Measurements from ENCODE around the gene B9D2.
"Not testable (repeated sequence)": the region's sequence is repeated elsewhere in the genome, so short reads cannot be mapped to it uniquely, and the experiment has no call there.

B9D2 gene, protein sequence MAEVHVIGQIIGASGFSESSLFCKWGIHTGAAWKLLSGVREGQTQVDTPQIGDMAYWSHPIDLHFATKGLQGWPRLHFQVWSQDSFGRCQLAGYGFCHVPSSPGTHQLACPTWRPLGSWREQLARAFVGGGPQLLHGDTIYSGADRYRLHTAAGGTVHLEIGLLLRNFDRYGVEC

DNA sequence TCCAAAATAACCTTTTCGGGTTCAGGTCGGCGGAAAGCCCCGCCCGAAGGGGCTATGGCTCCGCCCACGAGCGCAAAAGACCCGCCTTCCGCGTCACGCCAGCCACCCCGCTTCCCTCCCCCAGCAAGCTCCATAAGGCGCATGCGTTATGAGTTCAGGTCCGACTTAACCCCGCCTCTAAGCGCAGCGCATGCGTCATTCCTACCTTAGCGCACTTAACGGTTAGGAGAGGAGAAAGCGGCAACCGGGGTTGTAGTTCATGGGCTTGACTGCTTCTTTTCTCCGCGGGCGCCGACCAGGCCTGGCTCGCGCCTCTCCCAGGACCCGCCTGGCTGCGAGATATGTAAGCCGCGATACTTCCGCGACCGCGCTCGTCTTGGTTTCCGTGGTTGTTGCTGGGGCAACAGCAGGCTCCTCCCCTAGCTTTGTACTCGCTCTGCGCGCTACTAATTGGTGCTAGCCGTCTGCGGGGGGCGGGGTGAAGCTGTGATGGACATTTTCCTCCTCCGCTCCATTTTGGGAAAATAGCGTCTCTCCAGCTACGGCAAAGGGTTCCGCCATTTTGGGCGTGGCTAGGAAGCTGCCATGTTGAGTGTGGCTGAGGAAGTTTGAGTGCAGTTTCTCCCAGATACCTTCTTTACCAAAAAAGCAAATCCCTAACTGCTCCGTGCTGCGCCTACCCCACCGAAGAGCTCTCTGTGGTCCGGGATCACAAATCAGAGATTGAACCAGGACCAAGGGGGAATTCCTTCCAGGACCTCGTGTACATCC, at the start of gene B9D2:
Gene B9D2 (minus strand): TSS at position 397 of the 771 bp plus-strand sequence. CDS start 630 bp downstream, outside the sequence.
- DNase-seq (ENCODE audit: low read depth in 1 of 2, low spot score in 1 of 2): peak; percentile 92 to 98

DNA sequence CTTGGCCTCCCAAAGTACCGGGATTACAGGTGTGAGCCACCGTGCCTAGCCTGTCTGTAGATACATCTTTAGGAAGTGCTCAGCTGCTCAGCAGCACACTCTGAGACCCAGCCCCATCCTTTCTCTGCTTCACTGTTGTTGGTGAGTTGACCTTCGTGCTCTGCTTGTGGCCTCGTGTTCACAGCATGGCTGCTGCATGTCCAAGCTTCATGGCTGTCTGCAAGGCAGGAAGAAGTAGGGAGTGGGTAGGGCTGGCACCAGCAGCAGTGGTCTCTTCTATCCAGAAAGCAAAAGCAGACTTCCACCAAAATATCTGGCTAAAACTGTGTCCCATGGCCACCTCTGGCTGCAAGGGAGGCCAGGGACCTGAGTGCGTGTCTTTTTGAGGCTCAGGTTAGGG, 49.0 kb upstream of the B9D2 start:
- DNase-seq (ENCODE audit: low read depth in 1 of 2, low spot score in 1 of 2): no peak

DNA sequence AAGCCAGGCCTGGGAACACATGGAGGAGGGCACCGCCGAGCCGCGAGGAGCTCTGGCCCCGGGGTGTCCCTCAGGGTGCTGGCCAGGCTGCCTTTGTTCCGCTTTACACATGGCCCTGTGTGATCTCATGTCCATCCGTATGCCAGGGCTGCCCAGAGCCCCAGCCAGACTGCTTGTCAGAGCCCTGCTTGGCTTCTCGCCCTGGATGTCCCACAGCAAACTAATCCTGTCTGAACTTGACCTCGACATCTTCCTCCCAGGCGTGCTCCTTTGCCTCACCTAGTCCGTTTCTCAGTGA, 48.0 kb upstream of the B9D2 start:
- no peak for DNase-seq (ENCODE audit: low read depth in 1 of 2, low spot score in 1 of 2)

DNA sequence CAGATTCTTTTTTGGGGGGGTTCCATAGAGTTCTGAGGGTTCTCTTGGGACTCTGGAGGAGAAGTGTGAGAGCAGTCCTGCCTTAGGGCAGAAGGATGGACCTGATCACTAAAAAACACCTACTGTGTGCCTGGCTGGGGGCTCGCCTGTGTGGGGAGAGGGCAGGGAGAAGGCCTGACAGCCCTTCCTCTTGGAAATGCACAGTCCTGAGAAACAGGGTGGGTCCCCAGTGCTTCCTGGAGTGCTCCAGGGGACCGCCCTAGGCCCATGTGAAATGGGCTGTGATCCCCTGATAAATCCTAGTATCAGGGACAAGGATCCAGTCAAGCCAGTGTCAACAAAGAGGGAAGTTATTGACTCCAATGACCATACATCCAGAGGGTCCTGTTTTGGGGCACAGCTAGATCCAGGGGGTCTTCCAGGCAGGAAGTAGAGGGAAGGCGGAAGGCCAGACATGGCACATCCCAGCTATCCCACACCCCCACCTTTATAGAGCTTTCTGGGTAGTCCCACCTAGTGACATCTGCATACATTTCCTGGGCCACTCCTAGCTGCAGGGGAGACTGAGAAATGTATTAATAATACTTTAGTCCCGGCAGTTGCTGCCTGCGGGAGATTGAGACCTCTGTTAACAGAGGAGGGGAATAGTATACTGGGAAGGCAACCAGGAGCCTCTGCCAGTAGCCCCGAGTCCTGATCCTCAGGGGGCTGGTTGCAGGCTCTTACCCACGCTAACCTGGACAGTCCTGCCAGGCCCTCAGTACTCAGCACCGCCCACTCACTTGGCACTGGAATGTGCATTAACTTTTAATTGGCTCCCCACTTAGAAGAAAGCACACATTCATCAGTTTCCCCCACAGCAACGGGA, 47.4 kb upstream of the B9D2 start:
- DNase-seq (ENCODE audit: low read depth in 1 of 2, low spot score in 1 of 2): no peak

DNA sequence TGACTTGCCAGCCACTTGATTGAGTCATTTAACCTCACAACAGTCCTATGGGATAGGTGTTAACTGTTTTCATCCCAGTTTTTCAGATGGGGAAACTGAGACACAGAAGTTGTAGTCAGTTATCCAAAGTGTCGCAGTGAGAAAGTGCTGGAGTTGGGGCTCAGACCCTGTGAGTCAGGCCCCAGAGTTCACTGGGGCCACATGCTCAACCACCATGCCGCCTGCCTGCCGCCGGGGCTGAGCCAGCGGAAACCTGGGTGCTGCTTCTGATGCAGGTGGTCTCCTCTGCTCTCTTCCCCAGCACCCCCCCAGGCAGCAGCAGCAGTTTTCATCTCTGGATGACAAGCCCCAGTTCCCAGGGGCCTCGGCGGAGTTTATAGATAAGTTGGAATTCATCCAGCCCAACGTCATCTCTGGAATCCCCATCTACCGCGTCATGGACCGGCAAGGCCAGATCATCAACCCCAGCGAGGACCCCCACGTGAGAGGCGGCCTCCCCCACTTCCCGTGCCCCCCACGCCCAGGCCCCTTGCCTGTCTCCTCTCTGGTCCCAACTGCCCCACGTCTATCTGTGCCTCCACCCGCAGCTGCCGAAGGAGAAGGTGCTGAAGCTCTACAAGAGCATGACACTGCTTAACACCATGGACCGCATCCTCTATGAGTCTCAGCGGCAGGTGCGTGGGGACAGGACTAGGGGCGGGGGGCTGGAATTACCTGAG, 46.5 kb upstream of the B9D2 start:
- no peak for DNase-seq (ENCODE audit: low read depth in 1 of 2, low spot score in 1 of 2)

DNA sequence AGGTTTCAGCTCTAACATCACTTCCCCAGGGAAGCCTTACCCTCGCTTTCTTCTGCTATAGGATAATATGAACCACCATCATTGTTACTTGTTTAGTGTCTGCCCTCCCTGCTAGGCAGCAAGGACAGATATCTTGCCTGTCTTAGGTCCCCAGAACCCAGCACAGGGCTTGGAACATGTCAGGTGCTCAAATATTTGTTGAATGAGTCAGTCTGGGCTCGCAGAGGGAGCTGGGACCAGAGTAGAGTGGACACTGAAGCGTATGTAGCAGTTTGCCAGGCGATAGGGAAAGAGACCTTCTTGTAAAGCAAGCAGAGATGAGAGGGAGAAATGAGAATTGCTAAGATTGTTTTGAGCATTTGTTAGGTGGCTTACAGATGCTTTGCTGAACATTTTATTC, 45.3 kb upstream of the B9D2 start:
- no peak for DNase-seq (ENCODE audit: low read depth in 1 of 2, low spot score in 1 of 2)

DNA sequence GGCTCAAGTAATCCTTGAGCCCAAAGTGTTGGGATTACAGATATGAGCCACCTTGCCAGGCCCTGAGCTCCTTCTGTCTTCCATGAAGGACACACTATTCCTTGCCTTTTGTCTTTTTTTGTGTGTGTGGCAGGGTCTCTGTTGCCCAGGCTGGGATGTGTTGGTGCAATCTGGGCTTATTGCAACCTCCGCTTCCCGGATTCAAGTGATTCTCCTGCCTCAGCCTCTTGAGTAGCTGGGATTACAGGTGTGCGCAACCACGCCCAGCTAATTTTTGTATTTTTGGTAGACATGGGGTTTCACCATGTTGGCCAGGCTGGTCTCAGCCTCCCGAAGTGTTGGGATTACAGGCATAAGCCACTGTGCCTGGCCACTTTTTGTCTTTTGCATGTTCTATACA, 44.9 kb upstream of the B9D2 start:
- DNase-seq (ENCODE audit: low read depth in 1 of 2, low spot score in 1 of 2): not testable (repeated sequence)

DNA sequence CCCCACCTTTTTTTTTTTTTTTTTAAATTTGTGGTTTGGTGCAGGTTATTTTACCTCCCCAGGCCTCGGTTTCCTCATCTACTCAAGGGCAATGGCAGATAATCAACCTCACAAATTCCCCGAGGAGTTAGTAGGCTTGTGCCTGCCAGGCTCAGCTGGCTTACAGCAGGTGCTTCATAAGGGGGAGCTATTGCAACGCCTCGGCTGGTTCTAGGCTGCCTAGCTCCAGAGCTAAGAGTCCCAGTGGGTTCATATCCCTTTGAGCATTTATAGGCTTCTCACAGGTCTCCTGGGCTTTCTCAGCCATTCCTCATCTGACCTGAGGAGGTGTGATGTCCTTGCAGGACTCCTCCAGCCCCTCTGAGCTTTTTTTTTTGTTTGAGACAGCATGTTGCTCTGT, 44.3 kb upstream of the B9D2 start:
- no peak for DNase-seq (ENCODE audit: low read depth in 1 of 2, low spot score in 1 of 2)

DNA sequence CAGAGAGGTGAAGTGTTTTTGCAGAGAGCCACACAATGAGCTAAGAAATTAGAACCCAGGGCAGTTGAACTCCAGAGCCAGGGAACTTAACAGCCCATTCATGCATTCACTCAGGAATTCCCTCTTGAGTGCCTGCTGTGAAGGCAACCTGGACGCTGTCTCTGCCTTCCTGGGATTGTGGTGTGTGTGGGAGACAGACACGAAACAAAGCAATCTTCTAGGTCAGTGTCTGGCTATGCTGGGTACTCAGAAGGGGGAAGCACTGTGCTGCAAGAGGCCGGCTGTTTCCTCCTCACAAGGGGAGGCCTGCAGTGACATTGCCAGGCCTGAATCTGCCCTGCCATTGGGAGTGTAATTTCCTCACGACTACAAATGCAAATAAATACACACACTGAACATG, 43.3 kb upstream of the B9D2 start:
- no peak for DNase-seq (ENCODE audit: low read depth in 1 of 2, low spot score in 1 of 2)

DNA sequence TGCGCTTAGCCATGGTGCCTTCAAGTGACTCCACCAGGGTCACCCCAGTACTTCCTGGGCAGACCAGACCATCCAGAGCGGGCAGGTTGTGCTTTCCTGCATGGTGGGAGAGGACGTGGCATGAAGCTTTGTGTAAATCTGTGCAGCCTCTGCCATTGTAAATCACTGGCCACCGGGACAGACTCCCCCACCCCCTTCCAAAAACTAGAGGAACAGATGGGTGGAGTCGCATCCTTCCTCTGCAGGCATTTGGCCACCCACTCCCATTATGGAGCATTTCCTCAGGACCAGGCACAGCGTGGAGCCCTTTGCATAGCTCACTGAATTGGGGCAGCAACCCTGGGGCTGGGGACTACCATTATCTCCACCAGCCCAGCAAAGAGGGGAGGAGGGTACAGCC, 41.8 kb upstream of the B9D2 start:
- DNase-seq (ENCODE audit: low read depth in 1 of 2, low spot score in 1 of 2): no peak

DNA sequence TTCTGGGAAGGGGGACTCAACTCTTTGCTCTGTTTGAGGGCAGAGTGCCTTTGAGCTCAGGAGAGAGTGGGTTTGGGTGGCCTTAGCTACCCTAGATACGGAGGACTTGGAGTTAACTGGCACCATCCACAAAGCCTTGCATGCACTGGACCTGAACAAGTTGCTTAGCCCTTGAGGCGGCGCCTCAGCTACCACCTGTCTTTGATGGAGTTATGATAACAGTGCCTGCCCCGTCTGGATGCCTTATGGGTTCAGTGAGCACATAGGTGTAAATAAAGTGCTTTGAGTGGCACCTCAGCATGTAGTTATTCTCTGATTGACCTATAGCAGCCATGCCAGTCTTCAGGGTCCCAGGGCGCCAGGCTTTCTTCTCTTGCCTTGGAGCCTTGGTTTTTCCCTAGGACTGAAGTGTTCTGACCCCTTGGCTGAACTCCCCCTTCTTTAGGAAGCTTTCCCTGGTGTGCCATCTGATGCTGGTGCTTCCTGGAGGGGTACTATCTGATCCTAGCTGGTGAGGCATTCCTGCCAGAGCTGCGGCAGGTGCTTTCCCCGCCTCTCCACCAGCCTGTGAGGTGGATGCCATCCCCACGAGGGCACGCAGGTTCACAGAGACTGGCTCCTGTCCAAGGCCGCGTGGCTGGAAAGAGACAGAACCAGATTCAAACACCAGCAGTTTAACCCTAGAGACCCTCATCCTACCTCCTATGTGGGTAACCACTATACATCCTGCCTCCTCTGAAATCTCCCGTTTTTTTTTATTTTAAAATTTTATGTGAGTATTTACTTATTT, 39.4 kb upstream of the B9D2 start:
- no peak for DNase-seq (ENCODE audit: low read depth in 1 of 2, low spot score in 1 of 2)

DNA sequence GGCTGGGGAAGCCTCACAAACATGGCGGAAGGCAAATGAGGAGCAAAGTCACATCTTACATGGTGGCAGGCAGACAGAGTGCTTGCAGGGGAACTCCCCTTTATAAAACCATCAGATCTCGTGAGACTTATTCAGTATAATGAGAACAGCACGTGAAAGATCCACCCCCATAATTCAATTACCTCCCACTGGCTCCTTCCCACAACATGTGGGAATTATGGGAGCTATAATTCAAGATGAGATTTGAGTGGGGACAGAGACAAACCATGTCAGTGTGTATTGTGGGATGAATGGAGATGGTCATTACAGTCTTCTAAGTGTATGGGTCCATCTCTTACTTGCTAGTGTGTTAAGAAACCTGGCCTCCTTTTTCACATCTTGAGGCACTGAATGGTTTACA, 38.1 kb upstream of the B9D2 start:
- no peak for DNase-seq (ENCODE audit: low read depth in 1 of 2, low spot score in 1 of 2)

DNA sequence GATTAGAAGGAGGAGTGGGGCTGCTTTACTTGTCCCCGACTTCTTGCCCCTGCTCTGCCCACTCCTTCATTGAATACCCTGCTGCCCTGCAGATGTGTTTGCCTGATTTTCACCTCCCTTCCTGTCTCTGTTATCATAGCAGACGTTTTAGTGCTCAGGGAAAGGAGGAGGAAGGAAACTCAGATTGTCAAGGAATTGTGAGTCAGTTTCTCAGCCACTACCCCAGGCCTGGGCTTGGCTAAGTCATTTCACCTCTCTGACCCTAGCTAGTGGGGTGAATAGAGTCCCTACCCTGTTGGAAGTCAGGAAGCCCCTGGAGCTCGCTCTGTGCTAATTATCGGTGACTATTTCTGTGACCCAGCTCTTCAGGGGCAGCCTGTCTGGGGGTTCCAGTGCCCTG, 37.5 kb upstream of the B9D2 start:
- DNase-seq (ENCODE audit: low read depth in 1 of 2, low spot score in 1 of 2): no peak

DNA sequence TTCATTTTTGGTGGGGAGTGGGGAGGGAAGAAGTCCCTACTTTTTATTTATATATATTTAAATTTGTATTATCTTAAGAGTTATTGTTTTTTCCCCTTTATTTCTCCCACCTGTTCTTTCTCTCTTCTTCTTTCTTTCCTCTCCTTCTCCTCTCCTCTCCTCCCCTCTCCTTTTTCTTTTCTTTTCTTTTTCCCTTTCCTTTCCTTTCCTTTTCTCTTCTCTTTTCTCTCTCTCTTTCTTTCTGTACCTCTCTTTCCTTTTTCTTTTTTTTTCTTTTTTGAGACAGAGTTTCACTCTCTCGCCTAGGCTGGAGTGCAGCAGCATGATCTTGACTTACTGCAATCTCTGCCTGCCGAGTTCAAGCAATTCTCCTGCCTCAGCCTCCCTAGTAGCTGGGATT, 35.6 kb upstream of the B9D2 start:
- DNase-seq (ENCODE audit: low read depth in 1 of 2, low spot score in 1 of 2): no peak

DNA sequence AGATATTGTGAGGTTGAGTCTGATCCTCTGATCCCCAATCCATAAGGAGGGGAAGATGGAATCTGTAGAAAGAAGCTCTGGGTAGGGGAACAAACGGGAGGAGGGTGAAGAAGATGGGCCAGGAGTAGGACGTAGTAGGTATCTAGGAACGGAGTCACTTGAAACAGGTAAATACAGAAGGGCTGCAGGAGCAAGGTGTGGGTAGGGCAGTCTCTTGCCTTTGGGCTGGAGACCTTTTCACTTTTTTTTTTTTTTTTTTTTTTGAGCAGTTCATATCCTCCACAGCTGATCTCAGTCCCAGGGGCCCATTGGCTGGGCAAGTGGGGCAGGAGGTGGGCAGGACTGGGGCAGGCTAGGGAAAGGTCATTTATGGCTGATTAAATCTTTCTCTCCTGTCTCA, 35.1 kb upstream of the B9D2 start:
- no peak for DNase-seq (ENCODE audit: low read depth in 1 of 2, low spot score in 1 of 2)

DNA sequence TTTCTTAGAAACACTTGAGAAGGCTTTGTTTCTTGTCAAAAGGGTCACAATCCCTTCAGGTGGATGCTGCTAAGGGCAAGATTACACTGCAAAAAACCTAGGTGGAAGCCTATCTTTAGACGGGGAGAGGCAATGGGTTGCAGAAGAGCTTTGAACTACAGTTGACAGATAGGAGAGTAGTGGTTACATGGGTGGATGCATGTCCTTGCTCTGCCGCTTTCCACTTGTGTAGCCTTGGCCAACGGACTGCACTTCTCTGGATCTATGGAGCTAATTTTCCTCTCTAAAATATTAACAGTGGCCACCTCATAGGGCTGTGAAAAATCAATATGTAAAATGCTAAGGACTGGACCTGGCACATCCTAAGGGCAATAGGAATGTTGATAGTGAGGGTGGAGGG, 34.6 kb upstream of the B9D2 start:
- DNase-seq (ENCODE audit: low read depth in 1 of 2, low spot score in 1 of 2): no peak

DNA sequence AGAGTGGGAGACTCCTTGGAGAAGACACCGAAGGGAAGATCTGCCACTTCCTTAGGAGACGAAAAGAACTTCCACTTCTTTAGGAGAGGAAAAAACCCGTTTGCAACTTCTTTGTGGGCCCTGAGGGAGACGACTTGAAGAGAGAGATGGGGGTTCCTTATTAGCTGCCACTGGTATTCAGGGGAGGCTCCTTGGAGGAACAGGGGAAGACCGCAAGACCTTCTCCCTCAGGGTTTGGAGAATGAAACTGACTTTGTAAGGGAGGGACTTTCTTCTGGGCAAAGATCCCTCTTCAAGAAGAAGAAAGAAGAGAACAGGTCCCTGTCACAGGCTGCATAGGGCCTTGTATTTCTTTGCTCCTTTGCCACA, 34.1 kb upstream of the B9D2 start:
- DNase-seq (ENCODE audit: low read depth in 1 of 2, low spot score in 1 of 2): no peak

DNA sequence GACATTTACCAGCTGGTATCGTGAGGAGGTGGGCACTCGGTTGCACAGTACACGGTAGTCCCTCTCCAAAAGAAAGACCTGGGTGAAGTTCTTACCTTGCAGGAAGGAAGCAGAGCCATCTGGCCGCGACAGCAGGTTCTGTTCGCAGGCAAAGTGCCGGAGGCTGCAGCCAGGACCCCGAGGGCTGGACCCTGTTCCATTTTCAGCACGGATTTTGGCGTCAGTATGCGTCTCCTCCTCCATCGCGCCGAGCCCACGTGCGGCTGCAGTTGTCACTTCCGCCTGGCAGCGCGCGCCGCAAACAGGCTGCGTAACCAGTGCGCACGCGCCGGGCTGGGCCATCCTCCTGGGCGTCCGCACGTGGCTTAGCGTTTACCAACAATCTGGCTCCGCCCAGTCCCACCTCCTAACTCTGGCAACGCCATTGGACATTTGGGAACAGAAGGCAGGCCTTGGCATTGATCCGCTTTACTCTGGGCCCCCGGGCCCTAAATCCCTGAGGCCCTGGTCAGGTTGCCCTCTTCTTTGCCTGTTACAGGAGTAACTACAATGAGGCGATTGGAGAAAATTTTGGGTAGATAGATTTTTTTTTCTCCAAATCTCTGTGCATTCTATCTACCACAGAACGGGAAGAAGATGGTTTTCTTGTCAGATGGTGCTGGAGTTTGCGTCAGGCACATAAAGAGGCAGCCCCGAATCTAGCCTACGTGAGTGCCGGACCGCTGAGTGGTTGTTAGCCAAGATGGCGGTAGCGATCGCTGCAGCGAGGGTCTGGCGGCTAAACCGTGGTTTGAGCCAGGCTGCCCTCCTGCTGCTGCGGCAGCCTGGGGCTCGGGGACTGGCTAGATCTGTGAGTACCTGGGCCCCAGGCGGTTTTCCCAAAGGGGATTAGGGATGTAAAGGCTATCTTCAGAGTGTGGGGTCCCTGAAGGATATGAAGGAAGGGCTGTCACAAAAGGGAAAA, 33.4 kb upstream of the B9D2 start, which contains the start of the genes BCKDHA and EXOSC5:
Gene BCKDHA (plus strand): TSS at position 733 of the 964 bp plus-strand sequence. CDS start 10 bp downstream, at position 743.
Gene EXOSC5 (minus strand): TSS at position 274 of the 964 bp plus-strand sequence. CDS start 31 bp downstream, at position 243.
- DNase-seq (ENCODE audit: low read depth in 1 of 2, low spot score in 1 of 2): peak; percentile 95 to 99

DNA sequence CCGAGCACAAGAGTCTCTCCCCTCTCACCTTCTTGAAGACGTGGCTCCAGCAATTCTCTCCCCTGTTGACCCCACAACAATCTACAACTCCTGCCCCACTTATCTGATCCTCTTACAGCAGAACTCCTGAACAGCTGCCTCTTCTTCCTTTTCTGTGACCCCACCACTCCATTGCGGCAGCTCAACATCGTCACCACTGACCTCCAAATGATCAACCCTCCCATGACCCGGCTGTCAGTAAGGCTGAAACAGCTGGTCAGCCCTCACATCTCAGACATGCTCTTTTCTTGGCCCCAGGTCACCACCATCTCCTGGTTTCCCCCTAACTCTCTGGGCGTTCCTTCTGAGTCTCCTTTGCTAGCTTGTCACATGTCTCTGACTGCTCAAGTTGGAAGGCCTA, 31.4 kb upstream of the B9D2 start:
- DNase-seq (ENCODE audit: low read depth in 1 of 2, low spot score in 1 of 2): no peak

Measured in activated CD4-positive, alpha-beta T cell treated with anti-CD3 and anti-CD28 coated beads, Interleukin-2, amount 50 U/mL, for 24 hours (primary cell).